ENCODE results near the gene RGL1.

The RGL1 gene

GRCh38 chr1:183869664-183870063 is 64.7 kb downstream of the RGL1 start:
- no peak for DNase-seq (ENCODE audit: low read depth)

- DNase-seq (ENCODE audit: low read depth), result no peak
Measured at GRCh38 chr1:183870351-183871077, 65.6 kb downstream of the RGL1 start.

GRCh38 chr1:183871142-183871541 is 66.2 kb downstream of the RGL1 start:
- DNase-seq (ENCODE audit: low read depth), result no peak

GRCh38 chr1:183871601-183872000 is 66.7 kb downstream of the RGL1 start:
- DNase-seq (ENCODE audit: low read depth), result no peak

- no peak for DNase-seq (ENCODE audit: low read depth)
Measured at GRCh38 chr1:183872403-183872802, 67.5 kb downstream of the RGL1 start.

GRCh38 chr1:183873642-183874041 is 68.7 kb downstream of the RGL1 start:
- no peak for DNase-seq (ENCODE audit: low read depth)

GRCh38 chr1:183876309-183876708 is 71.4 kb downstream of the RGL1 start:
- no peak for DNase-seq (ENCODE audit: low read depth)

- no peak for DNase-seq (ENCODE audit: low read depth)
Measured at GRCh38 chr1:183877053-183877720, 72.3 kb downstream of the RGL1 start.

GRCh38 chr1:183879494-183879893 is 74.6 kb downstream of the RGL1 start:
- DNase-seq (ENCODE audit: low read depth), result no peak

GRCh38 chr1:183879966-183880365 is 75.0 kb downstream of the RGL1 start:
- no peak for DNase-seq (ENCODE audit: low read depth)

GRCh38 chr1:183880531-183881243 is 75.8 kb downstream of the RGL1 start:
- no peak for DNase-seq (ENCODE audit: low read depth)

- no peak for DNase-seq (ENCODE audit: low read depth)
Measured at GRCh38 chr1:183881387-183882131, 76.6 kb downstream of the RGL1 start.

GRCh38 chr1:183882335-183883167 is 77.6 kb downstream of the RGL1 start:
- no peak for DNase-seq (ENCODE audit: low read depth)

- DNase-seq (ENCODE audit: low read depth), result no peak
Measured at GRCh38 chr1:183883623-183884022, 78.7 kb downstream of the RGL1 start.

- no peak for DNase-seq (ENCODE audit: low read depth)
Measured at GRCh38 chr1:183884526-183884925, 79.6 kb downstream of the RGL1 start.

- no peak for DNase-seq (ENCODE audit: low read depth)
Measured at GRCh38 chr1:183885142-183885735, 80.3 kb downstream of the RGL1 start.

- no peak for DNase-seq (ENCODE audit: low read depth)
Measured at GRCh38 chr1:183886083-183886828, 81.3 kb downstream of the RGL1 start.

- DNase-seq (ENCODE audit: low read depth), result no peak
Measured at GRCh38 chr1:183886853-183887252, 81.9 kb downstream of the RGL1 start.

- no peak for DNase-seq (ENCODE audit: low read depth)
Measured at GRCh38 chr1:183887826-183888819, 83.2 kb downstream of the RGL1 start.

All from stimulated activated CD8-positive, alpha-beta memory T cell treated with anti-CD3 and anti-CD28 coated beads, Interleukin-15, amount 100 ng/mL, for 1 hour (primary cell).